GM21381 (cell line): Measurements from ENCODE around the gene RCC1.
A peak's percentile ranks its signal among the peaks of the same experiment; 100 is the strongest.
"Not testable (repeated sequence)": the region's sequence is repeated elsewhere in the genome, so short reads cannot be mapped to it uniquely, and the experiment has no call there.

Experiments used
- ATAC-seq: cut with Tn5 transposase; IDR thresholded peaks from one replicate; pipeline ENCODE4 v1.9.1; 2021; ENCODE audit warnings: mild to moderate bottlenecking, moderate library complexity; ENCODE audit not compliant: unreplicated experiment

The RCC1 gene

GRCh38 chr1:28510970-28511440 is 5.2 kb downstream of the RCC1 start:
- no peak for ATAC-seq

- no peak for ATAC-seq
These were observed 6.3 kb downstream of the RCC1 start for GRCh38 chr1:28512058-28512611.

- ATAC-seq, result not testable (repeated sequence)
These were observed 8.6 kb downstream of the RCC1 start for GRCh38 chr1:28514445-28514933.

GRCh38 chr1:28516518-28516956 is 10.7 kb downstream of the RCC1 start:
- no peak for ATAC-seq

- ATAC-seq, result peak; percentile 8
These were observed 11.8 kb downstream of the RCC1 start for GRCh38 chr1:28517649-28517999.

- peak; percentile 80 for ATAC-seq
These were observed 12.3 kb downstream of the RCC1 start for GRCh38 chr1:28518000-28518744.

GRCh38 chr1:28518745-28519341 is 13.0 kb downstream of the RCC1 start:
- no peak for ATAC-seq

GRCh38 chr1:28519946-28520725 is 14.3 kb downstream of the RCC1 start:
- ATAC-seq, result no peak

GRCh38 chr1:28520796-28521195 is 15.0 kb downstream of the RCC1 start:
- ATAC-seq, result not testable (repeated sequence)

GRCh38 chr1:28521502-28522164 is 15.8 kb downstream of the RCC1 start:
- no peak for ATAC-seq

- ATAC-seq, result not testable (repeated sequence)
These were observed 16.7 kb downstream of the RCC1 start for GRCh38 chr1:28522537-28522936.

- ATAC-seq, result not testable (repeated sequence)
These were observed 19.3 kb downstream of the RCC1 start for GRCh38 chr1:28525002-28525642.

- no peak for ATAC-seq
These were observed 21.0 kb downstream of the RCC1 start for GRCh38 chr1:28526886-28527285.

- no peak for ATAC-seq
These were observed 24.6 kb downstream of the RCC1 start for GRCh38 chr1:28530456-28530855.

GRCh38 chr1:28534671-28535070 is 28.8 kb downstream of the RCC1 start:
- ATAC-seq, result no peak

- no peak for ATAC-seq
These were observed 29.3 kb downstream of the RCC1 start for GRCh38 chr1:28535180-28535579.

- ATAC-seq, result no peak
These were observed 31.8 kb downstream of the RCC1 start for GRCh38 chr1:28537457-28538199.

GRCh38 chr1:28538286-28538685 is 32.4 kb downstream of the RCC1 start:
- no peak for ATAC-seq

- no peak for ATAC-seq
These were observed 34.8 kb downstream of the RCC1 start for GRCh38 chr1:28540651-28541050.
